ENCODE results near the gene DGKB. TPM values are rescaled to one million over a fixed set of nuclear protein-coding genes. Genes with fewer than 3 reads are reported as not detected.
A peak's percentile ranks its signal among the peaks of the same experiment; 100 is the strongest.

The DGKB gene
- total RNA-seq, 2 donors from 2014 or later: 0.52 TPM; not detected in 1

DNA sequence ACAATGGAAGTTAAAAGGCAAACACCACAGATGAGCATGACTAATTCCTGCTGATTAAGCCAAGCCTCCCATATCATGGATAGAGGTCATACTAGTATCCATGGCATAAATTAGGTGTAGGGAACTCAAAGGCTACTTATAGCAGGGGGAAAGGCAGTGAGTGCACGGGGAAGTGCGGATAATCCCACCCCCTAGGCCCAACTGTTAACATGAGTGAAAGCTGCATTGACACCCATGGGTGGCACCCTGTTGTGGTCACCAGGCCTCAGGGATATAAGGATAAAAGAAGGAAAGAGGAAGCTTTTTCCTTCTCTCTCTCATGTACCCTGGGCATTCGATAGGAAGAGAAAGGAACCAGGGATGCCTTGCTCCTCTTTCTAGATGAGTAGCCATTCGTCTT lies 161.9 kb downstream of the DGKB start:
- intact Hi-C loops (cut with DNase I): no loop called here

DNA sequence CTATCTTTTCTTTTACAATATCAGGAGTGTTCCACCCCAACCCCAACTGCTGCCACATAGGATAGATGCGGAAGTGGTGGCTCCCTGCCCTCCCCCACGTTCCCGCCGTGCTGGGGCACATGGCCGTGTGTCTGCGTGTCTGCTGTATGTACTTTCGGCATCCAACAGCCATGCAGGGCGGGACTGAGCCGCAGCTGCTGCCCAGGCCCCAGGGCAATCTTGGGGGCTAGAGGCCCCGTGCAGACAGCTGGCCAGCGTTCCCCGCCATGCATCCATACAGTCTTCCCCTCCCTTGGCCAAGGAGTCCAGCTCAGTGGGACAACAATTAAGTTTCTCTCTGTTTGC lies 162.7 kb downstream of the DGKB start:
- no peak for TF ChIP-seq POLR2A (IDR thresholded peaks at IDR 0.05)
- TF ChIP-seq, protein P1, sequence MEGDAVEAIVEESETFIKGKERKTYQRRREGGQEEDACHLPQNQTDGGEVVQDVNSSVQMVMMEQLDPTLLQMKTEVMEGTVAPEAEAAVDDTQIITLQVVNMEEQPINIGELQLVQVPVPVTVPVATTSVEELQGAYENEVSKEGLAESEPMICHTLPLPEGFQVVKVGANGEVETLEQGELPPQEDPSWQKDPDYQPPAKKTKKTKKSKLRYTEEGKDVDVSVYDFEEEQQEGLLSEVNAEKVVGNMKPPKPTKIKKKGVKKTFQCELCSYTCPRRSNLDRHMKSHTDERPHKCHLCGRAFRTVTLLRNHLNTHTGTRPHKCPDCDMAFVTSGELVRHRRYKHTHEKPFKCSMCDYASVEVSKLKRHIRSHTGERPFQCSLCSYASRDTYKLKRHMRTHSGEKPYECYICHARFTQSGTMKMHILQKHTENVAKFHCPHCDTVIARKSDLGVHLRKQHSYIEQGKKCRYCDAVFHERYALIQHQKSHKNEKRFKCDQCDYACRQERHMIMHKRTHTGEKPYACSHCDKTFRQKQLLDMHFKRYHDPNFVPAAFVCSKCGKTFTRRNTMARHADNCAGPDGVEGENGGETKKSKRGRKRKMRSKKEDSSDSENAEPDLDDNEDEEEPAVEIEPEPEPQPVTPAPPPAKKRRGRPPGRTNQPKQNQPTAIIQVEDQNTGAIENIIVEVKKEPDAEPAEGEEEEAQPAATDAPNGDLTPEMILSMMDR (IDR thresholded peaks at IDR 0.05): no peak
- intact Hi-C loops (cut with DNase I): no loop called here

More for the DNA sequence above, 161.9 kb downstream of the DGKB start:
- Histone ChIP-seq H3K27me3 (no peaks in the 10 kb centered on the region), H3K36me3 (replicated peaks in 1 of 2; ENCODE audit: insufficient read depth in 1 of 2, low read depth in 2 of 2) (no peaks in the 10 kb centered on the region), H3K9me3 (peaks cover 0 to 8% (median 0%) of the 10 kb centered on the region in 3 donors), H3K4me3 (no peak overlapping the region), H3K4me1 (no peaks in the 10 kb centered on the region), H3K27ac (no peak overlapping the region)
- DNase-seq: no peak
- WGBS, 2 donors: 81 to 92% methylated on average over 4 of the region's 4 CpGs
- TF ChIP-seq POLR2A (IDR thresholded peaks at IDR 0.05): no peak
- TF ChIP-seq, protein P1 (IDR thresholded peaks at IDR 0.05): no peak
- no peak for ATAC-seq

DNA sequence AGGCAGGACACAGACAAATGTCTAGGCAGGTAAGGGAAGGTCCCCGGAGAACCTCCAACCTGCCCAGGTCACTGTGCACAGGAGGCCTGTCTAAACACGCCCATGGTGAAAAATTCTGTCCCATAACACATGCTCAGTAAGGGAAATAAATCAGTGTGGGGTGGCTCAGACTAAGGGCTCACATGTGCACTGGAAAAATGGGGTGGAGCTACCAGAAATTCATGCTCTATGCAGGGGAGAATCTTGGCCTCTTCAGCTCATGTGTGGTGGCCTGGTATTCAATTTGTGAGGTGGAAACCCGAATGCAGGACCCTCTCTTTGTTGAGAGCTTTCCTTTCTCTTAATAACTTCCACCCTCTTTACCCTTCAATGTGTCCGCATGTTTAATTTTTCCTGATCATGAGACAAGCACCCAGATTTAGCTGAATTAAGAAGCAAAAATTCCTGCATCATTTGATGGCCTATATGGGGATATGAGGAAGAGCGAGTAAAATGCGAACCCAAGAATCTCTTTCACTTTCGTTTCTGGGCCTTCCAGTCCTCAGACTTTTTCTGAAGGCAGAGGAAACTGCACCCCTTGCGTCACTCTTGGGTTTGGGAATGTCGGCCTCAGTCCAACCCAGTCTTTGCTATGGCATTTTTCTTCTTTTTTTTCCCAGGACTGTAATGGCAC lies 163.2 kb downstream of the DGKB start:
- no peaks in the 10 kb centered on the region for H3K27me3 ChIP-seq
- WGBS, 2 donors: 74 to 75% methylated on average over 9 of the region's 9 CpGs
- no peak overlapping the region for H3K4me3 ChIP-seq
- peaks cover 0 to 8% (median 0%) of the 10 kb centered on the region in 3 donors for H3K9me3 ChIP-seq
- TF ChIP-seq, protein P1 (IDR thresholded peaks at IDR 0.05): no peak
- TF ChIP-seq POLR2A (IDR thresholded peaks at IDR 0.05): no peak
- no peak overlapping the region for H3K27ac ChIP-seq
- H3K4me1 ChIP-seq: no peaks in the 10 kb centered on the region
- no peaks in the 10 kb centered on the region for H3K36me3 ChIP-seq (replicated peaks in 1 of 2; ENCODE audit: insufficient read depth in 1 of 2, low read depth in 2 of 2)
- DNase-seq (no peak), ATAC-seq (no peak)
- intact Hi-C loops (cut with DNase I): no loop called here

More for the DNA sequence above, 162.7 kb downstream of the DGKB start:
- Histone ChIP-seq H3K27me3 (no peaks in the 10 kb centered on the region), H3K4me3 (no peak overlapping the region), H3K27ac (no peak overlapping the region), H3K4me1 (no peaks in the 10 kb centered on the region), H3K9me3 (peaks cover 0 to 8% (median 0%) of the 10 kb centered on the region in 3 donors), H3K36me3 (replicated peaks in 1 of 2; ENCODE audit: insufficient read depth in 1 of 2, low read depth in 2 of 2) (no peaks in the 10 kb centered on the region)
- ATAC-seq (no peak), DNase-seq (no peak)
- WGBS, 2 donors: 88 to 95% methylated on average over 9 to 10 of the region's 12 CpGs

DNA sequence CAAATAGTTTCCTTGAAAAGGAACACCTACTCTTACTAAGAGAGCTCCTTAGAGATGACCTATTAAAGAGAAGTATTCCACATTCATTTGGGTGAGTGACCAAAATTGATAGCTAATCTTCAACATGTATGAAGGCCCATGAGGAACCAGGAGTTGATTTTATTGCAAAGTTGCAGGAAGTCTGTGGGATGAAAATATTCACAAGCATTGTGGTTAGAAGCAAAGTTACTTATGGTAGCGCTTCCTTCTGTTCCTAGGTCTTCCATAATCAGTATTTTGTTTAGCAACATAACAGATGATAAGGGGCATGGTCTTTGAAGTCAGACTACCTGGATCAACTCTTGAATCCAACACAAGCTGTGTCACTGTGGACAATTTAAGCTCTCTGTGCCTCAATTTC lies 164.5 kb downstream of the DGKB start:
- Histone ChIP-seq H3K4me3 (no peak overlapping the region), H3K9me3 (peaks cover 0 to 8% (median 0%) of the 10 kb centered on the region in 3 donors), H3K36me3 (replicated peaks in 1 of 2; ENCODE audit: insufficient read depth in 1 of 2, low read depth in 2 of 2) (no peaks in the 10 kb centered on the region), H3K4me1 (no peaks in the 10 kb centered on the region), H3K27ac (no peak overlapping the region), H3K27me3 (no peaks in the 10 kb centered on the region)
- TF ChIP-seq, protein P1 (IDR thresholded peaks at IDR 0.05): no peak
- no peak for TF ChIP-seq POLR2A (IDR thresholded peaks at IDR 0.05)
- ATAC-seq (no peak), DNase-seq (no peak)
- intact Hi-C loops (cut with DNase I): no loop called here
- 0% methylated on average over 1 of the region's 1 CpG for WGBS, 2 donors

DNA sequence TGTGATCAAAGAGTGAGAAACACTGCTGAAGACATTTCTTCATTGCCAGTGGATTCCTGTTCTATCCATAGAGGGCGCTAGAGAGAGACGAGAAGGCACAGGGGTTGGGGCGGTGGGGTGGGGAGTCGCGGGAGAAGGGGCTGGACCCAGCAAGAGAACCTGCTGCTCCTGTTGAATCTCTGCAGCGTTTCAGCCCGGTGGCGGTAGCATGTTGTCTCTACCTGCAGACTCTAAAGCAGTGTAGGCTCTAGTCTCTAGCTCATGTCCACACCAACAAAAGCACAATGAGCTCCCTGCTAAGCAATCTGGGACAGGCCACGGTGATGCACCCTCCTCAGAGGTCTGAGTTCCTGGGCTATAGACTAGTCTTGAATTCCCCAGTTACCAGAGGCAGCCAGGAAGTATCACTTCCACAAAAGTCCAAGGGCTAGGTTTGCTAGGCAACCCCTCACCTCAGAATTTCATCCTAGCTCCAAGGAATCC lies 167.7 kb downstream of the DGKB start:
- no peaks in the 10 kb centered on the region for H3K27me3 ChIP-seq
- peak; percentile 15 to 40 (median 20) for DNase-seq
- H3K4me1 ChIP-seq: no peaks in the 10 kb centered on the region
- no peaks in the 10 kb centered on the region for H3K9me3 ChIP-seq
- intact Hi-C loops (cut with DNase I): no loop called here
- ATAC-seq: peak; percentile 52
- H3K27ac ChIP-seq: no peak overlapping the region
- TF ChIP-seq, protein P1 (IDR thresholded peaks at IDR 0.05): peak in 6 of 7 experiments; percentile 18 to 37 (median 31)
- no peak for TF ChIP-seq POLR2A (IDR thresholded peaks at IDR 0.05)
- no peak overlapping the region for H3K4me3 ChIP-seq
- H3K36me3 ChIP-seq (replicated peaks in 1 of 2; ENCODE audit: insufficient read depth in 1 of 2, low read depth in 2 of 2): no peaks in the 10 kb centered on the region
- WGBS, 2 donors: 19 to 22% methylated on average over 9 of the region's 9 CpGs

All from body of pancreas (tissue), 4 donors.